Measurements from ENCODE around the gene VOPP1. TPM values are rescaled to one million over a fixed set of nuclear protein-coding genes. Genes with fewer than 3 reads are reported as not detected.

The VOPP1 gene
- total and polyA plus RNA-seq, 9 donors: 28.0 to 52.1 (median 48.6) TPM

DNA sequence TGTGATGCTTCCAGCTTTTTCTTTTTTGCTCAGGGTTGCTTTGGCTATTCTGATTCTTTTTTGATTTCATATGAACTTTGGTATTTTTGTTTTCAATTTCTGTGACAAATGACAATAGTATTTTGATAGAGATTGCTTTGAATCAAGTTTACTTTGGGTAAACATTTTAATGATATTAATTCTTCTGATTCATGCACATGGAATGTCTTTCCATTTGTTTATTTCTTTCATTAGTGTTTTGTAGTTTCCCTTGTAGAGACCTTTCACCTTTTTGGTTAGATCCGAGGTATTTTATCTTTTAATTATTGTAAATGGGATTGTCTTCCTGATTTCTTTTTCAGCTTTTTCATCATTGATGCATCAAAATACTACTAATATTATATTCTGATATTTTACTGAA is 114.0 kb downstream of the VOPP1 start:
- H3K27me3 ChIP-seq: no peaks in the 10 kb centered on the region
- no peaks in the 10 kb centered on the region for H3K36me3 ChIP-seq
- TF ChIP-seq EP300 (IDR thresholded peaks at IDR 0.05) (no peak), POLR2A (IDR thresholded peaks at IDR 0.05) (no peak)
- TF ChIP-seq, protein P1, sequence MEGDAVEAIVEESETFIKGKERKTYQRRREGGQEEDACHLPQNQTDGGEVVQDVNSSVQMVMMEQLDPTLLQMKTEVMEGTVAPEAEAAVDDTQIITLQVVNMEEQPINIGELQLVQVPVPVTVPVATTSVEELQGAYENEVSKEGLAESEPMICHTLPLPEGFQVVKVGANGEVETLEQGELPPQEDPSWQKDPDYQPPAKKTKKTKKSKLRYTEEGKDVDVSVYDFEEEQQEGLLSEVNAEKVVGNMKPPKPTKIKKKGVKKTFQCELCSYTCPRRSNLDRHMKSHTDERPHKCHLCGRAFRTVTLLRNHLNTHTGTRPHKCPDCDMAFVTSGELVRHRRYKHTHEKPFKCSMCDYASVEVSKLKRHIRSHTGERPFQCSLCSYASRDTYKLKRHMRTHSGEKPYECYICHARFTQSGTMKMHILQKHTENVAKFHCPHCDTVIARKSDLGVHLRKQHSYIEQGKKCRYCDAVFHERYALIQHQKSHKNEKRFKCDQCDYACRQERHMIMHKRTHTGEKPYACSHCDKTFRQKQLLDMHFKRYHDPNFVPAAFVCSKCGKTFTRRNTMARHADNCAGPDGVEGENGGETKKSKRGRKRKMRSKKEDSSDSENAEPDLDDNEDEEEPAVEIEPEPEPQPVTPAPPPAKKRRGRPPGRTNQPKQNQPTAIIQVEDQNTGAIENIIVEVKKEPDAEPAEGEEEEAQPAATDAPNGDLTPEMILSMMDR (IDR thresholded peaks at IDR 0.05): no peak
- DNase-seq: no peak
- H3K4me3 ChIP-seq: no peak overlapping the region
- intact Hi-C loops (cut with DNase I): no loop called here
- no peaks in the 10 kb centered on the region for H3K4me1 ChIP-seq (ENCODE audit: insufficient read depth)
- H3K27ac ChIP-seq: no peak overlapping the region
- WGBS, 3 donors: 24 to 65% (median 25%) methylated on average over 1 of the region's 1 CpG
- no peaks in the 10 kb centered on the region for H3K9me3 ChIP-seq

DNA sequence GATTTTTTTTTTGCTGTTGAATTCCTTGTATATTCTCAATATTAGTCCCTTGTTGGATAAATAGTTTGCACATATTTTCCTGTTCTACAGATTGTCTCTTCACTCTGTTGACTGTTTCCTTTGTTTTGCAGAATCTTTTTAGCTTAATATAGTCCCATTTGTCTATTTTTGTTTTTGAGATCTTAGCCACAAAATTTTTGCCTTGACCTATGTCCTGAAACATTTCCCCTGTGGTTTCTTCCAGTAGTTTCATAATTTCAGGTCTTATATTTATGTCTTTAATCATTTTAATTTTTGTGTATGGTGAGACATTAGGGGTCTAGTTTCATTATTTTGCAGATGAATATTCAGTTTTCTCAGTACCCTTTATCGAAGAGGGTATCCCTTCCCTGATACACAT is 114.5 kb downstream of the VOPP1 start:
- Histone ChIP-seq H3K9me3 (no peaks in the 10 kb centered on the region), H3K27ac (no peak overlapping the region), H3K27me3 (no peaks in the 10 kb centered on the region), H3K4me1 (ENCODE audit: insufficient read depth) (no peaks in the 10 kb centered on the region), H3K36me3 (no peaks in the 10 kb centered on the region), H3K4me3 (no peak overlapping the region)
- TF ChIP-seq POLR2A (IDR thresholded peaks at IDR 0.05) (no peak), EP300 (IDR thresholded peaks at IDR 0.05) (no peak)
- TF ChIP-seq, protein P1 (IDR thresholded peaks at IDR 0.05): no peak
- intact Hi-C loops (cut with DNase I): no loop called here
- WGBS, 3 donors: 71 to 92% (median 76%) methylated on average over 1 of the region's 1 CpG
- no peak for DNase-seq

DNA sequence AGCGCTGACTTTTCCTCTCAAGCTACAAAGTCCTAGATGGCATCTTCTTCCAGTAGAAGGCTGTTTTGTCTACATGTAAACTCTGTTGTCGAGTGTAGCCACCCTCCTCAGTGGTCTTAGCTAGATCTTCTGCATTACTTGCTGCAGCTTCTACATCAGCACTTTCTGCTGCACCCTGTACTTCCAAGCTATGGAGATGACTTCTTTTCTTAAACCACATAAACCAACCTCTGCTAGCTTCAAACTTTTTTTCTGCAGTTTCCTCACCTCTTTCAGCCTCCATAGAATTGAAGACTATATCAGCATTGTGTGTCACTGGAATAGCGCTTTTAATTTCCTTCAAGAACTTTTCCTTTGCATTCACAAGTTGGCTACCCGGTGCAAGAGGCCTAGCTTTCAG is 119.3 kb downstream of the VOPP1 start:
- WGBS, 3 donors: 92 to 96% (median 94%) methylated on average over 4 of the region's 4 CpGs
- no peak overlapping the region for H3K4me3 ChIP-seq
- no peak overlapping the region for H3K27ac ChIP-seq
- no peaks in the 10 kb centered on the region for H3K27me3 ChIP-seq
- no peaks in the 10 kb centered on the region for H3K36me3 ChIP-seq
- H3K9me3 ChIP-seq: no peaks in the 10 kb centered on the region
- intact Hi-C loops (cut with DNase I): no loop called here
- peaks cover 2% of the 10 kb centered on the region for H3K4me1 ChIP-seq (ENCODE audit: insufficient read depth)
- TF ChIP-seq POLR2A (IDR thresholded peaks at IDR 0.05) (no peak), EP300 (IDR thresholded peaks at IDR 0.05) (no peak)
- TF ChIP-seq, protein P1 (IDR thresholded peaks at IDR 0.05): no peak
- no peak for DNase-seq

- intact Hi-C loops (cut with DNase I): no loop called here
- WGBS, 3 donors: 92 to 93% (median 93%) methylated on average over 8 of the region's 8 CpGs
Observed at GRCh38 chr7:55449992-55450535, 122.2 kb downstream of the VOPP1 start.

DNA sequence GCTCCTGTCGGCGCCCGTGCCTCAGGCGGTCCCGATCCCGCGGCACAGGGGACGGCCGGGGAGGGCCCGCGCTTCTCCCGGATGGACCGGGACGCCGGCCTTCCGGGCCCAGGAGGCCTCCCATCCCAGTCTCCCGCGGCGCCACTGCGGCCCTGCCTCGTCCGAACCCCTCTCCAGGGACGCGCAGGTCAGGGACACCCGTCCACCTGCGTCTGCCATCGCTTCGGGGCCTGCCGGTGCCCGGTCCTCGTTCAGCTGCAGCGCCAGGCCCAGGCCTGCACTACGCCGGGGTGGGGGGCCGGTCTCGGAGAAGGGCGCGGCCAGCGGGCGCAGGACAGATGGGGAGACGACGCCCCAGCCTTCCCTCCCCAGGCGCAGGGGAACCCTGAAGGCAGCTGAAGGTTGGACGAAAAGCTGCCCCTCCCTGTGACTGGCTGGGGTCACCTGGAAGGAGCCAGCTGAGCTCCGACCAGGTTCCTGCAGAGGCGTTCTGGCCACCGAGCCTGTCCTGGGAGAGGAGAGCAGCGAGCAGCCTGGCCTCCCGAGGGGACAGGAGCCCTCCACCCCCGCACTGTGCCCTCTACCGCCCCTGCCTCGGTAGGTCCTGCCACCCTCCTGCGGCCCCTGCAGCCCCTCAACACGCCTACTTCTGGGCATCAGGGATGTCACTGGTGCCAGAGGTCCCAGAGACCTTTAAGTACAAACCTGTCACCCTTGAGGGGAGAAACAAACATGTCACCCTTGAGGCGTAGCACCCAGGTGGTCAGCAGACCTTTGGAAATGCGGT is 122.9 kb downstream of the VOPP1 start:
- Histone ChIP-seq H3K27me3 (no peaks in the 10 kb centered on the region), H3K36me3 (no peaks in the 10 kb centered on the region), H3K9me3 (no peaks in the 10 kb centered on the region), H3K4me1 (ENCODE audit: insufficient read depth) (peaks cover 2% of the 10 kb centered on the region), H3K4me3 (no peak overlapping the region), H3K27ac (no peak overlapping the region)
- TF ChIP-seq, protein P1 (IDR thresholded peaks at IDR 0.05): no peak
- TF ChIP-seq POLR2A (IDR thresholded peaks at IDR 0.05) (no peak), EP300 (IDR thresholded peaks at IDR 0.05) (no peak)
- intact Hi-C loops (cut with DNase I): no loop called here
- WGBS, 3 donors: 43 to 59% (median 46%) methylated on average over 35 to 56 of the region's 56 CpGs
- no peak for DNase-seq

More at GRCh38 chr7:55449992-55450535, 122.2 kb downstream of the VOPP1 start:
- no peak overlapping the region for H3K27ac ChIP-seq
- H3K4me3 ChIP-seq: no peak overlapping the region
- H3K9me3 ChIP-seq: no peaks in the 10 kb centered on the region
- H3K27me3 ChIP-seq: no peaks in the 10 kb centered on the region
- TF ChIP-seq POLR2A (IDR thresholded peaks at IDR 0.05) (no peak), EP300 (IDR thresholded peaks at IDR 0.05) (no peak)
- no peaks in the 10 kb centered on the region for H3K36me3 ChIP-seq
- no peak for DNase-seq
- peaks cover 2% of the 10 kb centered on the region for H3K4me1 ChIP-seq (ENCODE audit: insufficient read depth)

All from ovary (tissue), 9 donors.